Epithelial cell of esophagus (primary cell): ENCODE data around the gene LYRM4.

Experiments
- DNase-seq: peaks from one replicate; pipeline ENCODE4 v3.0.0; 2010; ENCODE audit warnings: low read depth
- H3K4me3 ChIP-seq: 2 replicates; pipeline ENCODE4 v1.5.1; 2011; ENCODE audit warnings: mild to moderate bottlenecking, low read length, control low read depth
- TF ChIP-seq, protein P1 (sequence below): IDR thresholded peaks from 2 replicates; pipeline ENCODE4 v1.5.1; 2011; ENCODE audit warnings: low read depth, mild to moderate bottlenecking, low read length, control low read depth, inconsistent platforms; ENCODE audit not compliant: insufficient read depth; ENCODE audit errors: missing control alignments

The LYRM4 gene

DNA sequence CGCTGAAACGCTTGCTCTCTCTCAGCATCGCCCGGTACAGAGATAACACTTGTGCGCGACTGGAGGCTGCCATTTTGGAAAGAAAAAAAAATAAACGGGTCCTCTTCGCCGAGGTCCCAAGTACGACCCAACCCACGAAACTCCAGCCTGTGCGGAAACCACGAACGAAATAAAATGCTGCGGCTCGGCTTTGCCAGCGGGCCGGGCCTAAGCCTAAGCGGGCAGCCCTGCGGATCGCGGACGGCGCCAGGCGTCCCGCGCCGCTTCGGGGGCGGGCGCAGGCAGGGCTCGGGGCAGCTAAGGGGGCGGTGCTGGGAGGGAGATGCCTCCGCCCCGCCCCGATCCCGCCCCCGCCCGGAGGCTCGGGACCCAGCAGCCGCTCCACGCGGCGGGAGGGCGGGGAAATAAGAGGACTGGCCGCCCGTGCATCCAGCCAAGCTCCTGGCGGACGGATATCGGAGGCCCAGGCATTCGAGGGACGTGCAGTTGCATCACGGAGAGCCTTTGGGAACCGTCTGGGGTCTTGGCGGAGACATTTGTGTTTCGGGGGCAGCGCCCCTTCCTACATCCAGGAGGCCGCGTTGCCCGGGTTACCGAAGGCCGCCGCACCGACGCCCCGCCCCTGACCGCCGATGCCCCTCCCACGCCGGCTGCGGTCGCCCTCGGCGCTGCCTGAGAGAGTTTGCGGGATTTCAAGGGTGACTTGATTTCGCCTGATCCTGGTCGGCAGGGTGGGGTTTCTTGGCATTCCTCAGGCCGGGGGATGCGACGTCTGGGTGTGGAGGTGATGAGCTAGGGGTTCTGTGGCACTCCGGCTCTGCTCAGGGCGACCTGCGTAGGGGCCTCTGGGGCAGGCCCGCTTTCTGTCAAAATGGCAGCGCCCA is at the start of gene LYRM4, which contains the start of gene FARS2:
Gene LYRM4 (minus strand): TSS at position 290 of the 884 bp plus-strand sequence. CDS start 217 bp downstream, at position 73.
Gene FARS2 (plus strand): TSS at position 853 of the 884 bp plus-strand sequence.
- peak within 1 kb of the TSS; percentile 66 for H3K4me3 ChIP-seq
- DNase-seq: peak; percentile 93
- TF ChIP-seq, protein P1, sequence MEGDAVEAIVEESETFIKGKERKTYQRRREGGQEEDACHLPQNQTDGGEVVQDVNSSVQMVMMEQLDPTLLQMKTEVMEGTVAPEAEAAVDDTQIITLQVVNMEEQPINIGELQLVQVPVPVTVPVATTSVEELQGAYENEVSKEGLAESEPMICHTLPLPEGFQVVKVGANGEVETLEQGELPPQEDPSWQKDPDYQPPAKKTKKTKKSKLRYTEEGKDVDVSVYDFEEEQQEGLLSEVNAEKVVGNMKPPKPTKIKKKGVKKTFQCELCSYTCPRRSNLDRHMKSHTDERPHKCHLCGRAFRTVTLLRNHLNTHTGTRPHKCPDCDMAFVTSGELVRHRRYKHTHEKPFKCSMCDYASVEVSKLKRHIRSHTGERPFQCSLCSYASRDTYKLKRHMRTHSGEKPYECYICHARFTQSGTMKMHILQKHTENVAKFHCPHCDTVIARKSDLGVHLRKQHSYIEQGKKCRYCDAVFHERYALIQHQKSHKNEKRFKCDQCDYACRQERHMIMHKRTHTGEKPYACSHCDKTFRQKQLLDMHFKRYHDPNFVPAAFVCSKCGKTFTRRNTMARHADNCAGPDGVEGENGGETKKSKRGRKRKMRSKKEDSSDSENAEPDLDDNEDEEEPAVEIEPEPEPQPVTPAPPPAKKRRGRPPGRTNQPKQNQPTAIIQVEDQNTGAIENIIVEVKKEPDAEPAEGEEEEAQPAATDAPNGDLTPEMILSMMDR: no peak

DNA sequence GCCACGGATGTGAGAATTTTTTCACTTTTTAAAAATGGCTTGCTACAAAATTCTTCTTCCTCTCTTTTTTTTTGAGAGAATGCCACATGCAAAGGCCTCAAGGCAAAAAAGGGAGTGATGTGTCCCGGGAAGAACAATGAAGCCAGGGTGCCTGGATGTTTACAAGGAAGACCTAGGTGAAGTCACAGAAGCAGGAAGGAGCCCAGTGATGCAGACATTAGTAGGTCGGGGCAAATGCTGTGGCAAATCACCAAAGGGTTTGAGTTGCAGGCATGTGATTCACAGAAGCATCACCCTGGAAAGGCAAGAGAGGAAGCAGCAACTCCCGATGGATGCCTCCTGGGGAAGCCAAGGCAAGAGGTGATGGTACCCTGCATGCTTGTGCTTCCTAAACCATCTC is 47.3 kb upstream of the LYRM4 start:
- H3K4me3 ChIP-seq: no peak overlapping the region
- peak; percentile 80 for DNase-seq

DNA sequence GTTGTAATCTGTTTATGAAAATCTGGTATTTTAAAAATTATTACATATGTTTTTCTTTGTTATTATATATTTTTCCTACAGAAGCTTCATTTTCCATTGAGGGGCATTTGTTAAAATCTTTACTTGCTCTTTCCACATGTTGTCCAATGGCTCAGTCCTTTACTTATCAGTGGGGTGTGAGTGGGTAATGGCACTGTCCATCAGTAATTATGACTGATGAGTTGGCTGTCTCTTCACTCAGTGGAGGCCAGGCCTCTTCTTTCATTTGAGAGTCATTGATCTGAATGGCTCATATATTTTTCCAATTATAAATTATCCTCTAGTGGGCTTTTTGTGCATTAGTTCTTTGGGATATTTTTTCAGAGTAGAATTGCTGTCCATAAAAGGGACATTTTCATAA is 46.3 kb upstream of the LYRM4 start:
- H3K4me3 ChIP-seq: no peak overlapping the region
- TF ChIP-seq, protein P1: no peak
- no peak for DNase-seq

More for the DNA sequence above, 47.3 kb upstream of the LYRM4 start:
- TF ChIP-seq, protein P1: no peak

DNA sequence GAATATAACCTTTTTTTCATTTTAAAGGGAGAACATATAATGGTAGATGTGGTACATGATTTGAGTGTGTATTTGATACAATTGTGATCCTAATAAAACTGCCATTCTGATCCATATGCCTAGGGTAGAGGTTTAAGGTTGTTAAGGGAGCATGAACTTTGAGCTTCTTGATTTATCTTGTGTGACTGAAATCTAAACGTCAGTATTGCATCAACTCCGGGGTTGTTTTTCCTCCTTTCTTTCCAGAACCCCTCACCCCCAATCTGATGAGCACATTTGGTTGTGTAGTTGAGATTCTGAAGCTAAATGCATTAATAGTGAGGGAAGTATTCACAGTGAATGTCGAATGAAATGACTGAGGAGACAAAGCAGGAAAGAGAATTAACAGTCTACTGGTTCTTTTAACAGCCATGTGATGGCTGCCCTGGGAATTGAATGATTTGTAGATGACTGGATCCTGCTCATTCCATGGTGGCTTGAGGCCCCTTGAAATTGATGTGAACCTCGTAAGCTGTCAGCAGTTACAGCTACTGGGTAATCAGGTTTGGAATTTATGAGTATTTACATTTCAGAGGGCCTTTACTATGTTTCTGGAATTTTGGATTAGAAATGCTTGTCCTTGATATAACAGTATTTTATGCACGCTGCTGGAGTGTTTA is 45.3 kb upstream of the LYRM4 start:
- no peak for DNase-seq
- TF ChIP-seq, protein P1: no peak
- no peak overlapping the region for H3K4me3 ChIP-seq

DNA sequence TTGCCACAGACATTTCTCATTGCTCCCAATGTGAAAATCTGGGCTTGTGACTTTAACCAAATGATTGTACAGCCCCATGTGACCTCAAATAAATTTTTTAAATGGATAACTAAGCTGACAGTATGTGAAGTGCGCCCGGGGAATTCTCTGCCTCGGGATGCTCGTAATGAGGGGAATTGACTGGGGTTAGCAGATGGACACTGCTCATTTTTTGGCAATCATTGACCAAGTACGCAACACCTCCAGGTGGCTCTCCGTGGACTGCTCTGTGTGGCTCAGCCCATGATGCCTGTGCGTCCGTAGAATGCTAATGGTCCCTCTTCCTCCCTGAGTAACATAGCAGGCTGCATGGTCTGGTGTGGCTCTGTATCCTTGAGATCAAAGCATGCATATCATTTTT is 42.9 kb upstream of the LYRM4 start:
- no peak overlapping the region for H3K4me3 ChIP-seq
- TF ChIP-seq, protein P1: no peak
- DNase-seq: no peak

DNA sequence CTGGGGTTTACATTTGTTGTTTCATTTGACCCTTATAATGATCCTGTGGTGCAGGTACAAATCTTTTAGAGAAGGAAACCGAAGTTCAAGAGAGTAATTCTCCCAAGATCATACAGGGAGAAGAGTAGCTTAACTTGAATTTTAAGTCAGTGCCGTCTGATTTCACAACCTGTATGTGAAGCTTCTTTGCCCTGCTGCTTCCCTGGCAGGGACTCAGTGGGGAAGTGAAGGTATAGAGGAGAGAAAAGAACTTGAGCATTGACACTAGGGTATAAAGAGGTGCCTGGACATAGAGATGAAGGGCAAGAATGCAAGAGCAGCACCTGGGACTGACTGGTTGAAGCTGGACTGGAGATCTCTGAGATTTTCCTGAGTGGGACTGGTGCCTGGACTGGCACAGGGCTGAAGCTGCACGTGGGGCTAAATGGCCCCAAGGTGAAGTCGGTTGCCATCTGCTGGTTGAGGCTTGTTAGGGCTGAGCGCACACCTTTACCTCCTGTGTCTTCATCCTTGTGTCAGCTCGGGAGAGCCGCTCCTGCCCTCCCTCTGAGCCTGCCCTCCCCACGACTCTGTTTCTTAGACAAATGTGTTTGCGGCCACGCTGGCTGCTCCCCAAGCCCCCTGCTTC is 42.4 kb upstream of the LYRM4 start:
- TF ChIP-seq, protein P1: peak; percentile 93
- H3K4me3 ChIP-seq: no peak overlapping the region
- DNase-seq: peak; percentile 85
